Measurements from ENCODE around the gene BDP1. TPM values are rescaled to one million over a fixed set of nuclear protein-coding genes. Genes with fewer than 3 reads are reported as not detected.
"Not testable (repeated sequence)": the region's sequence is repeated elsewhere in the genome, so short reads cannot be mapped to it uniquely, and the experiment has no call there.

Gene BDP1
- total RNA-seq, 1 experiment from 2014 or later: 22.0 TPM

- CTCF ChIA-PET; H3K27me3 ChIP-seq (ENCODE audit: insufficient read depth, low read length); H3K4me3 ChIP-seq (replicated peaks in 1 of 2; ENCODE audit: low read depth in 1 of 2, low read length in 2 of 2); H4K20me1 ChIP-seq (ENCODE audit: insufficient read depth); H3K36me3 ChIP-seq (ENCODE audit: control insufficient read depth in 1 of 2, insufficient read depth in 2 of 2, low read length in 2 of 2); ATAC-seq; H3K4me1 ChIP-seq (ENCODE audit: control insufficient read depth in 1 of 2, insufficient read depth in 2 of 2, low read length in 2 of 2); H3K9me2 ChIP-seq (ENCODE audit: insufficient read depth); POLR2A ChIA-PET; RAD21 ChIA-PET (ENCODE audit: low non-redundant PET in 1 of 2, low total read pairs in 2 of 2, uncharacterized antibody in 2 of 2, unreplicated experiment in 2 of 2); H2AFZ ChIP-seq (ENCODE audit: low read depth, low read length, poor library complexity, severe bottlenecking); H3K79me2 ChIP-seq (ENCODE audit: insufficient read depth, low read length); intact Hi-C loops (cut with micrococcal nuclease); BruUV-seq (replicated peaks); H3K27ac ChIP-seq (ENCODE audit: low read depth, low read length); H3K4me2 ChIP-seq (ENCODE audit: low read length); H3K9ac ChIP-seq (ENCODE audit: low read length); H3K9me3 ChIP-seq (ENCODE audit: control insufficient read depth in 1 of 2, insufficient read depth in 1 of 2, low read depth in 1 of 2, low read length in 2 of 2); DNase-seq (ENCODE audit: low read depth, low spot score): not testable (repeated sequence)
These were observed 122.4 kb downstream of the BDP1 start for GRCh38 chr5:71577839-71578238.

GRCh38 chr5:71582945-71583584, 127.6 kb downstream of the BDP1 start:
- H3K79me2 ChIP-seq (ENCODE audit: insufficient read depth, low read length): peaks cover 6% of the 10 kb centered on the region; the same call in 1 of the 2 replicates
- H3K27me3 ChIP-seq (ENCODE audit: insufficient read depth, low read length): no peaks in the 10 kb centered on the region
- H3K9me2 ChIP-seq (ENCODE audit: insufficient read depth): no peaks in the 10 kb centered on the region
- ATAC-seq (no peak), DNase-seq (ENCODE audit: low read depth, low spot score) (no peak)
- peaks cover 6 to 19% of the 10 kb centered on the region in 2 experiments for H3K4me1 ChIP-seq (ENCODE audit: control insufficient read depth in 1 of 2, insufficient read depth in 2 of 2, low read length in 2 of 2)
- no peak for TF ChIP-seq JUND (IDR thresholded peaks at IDR 0.05)
- ChIA-PET RAD21 (ENCODE audit: low non-redundant PET in 1 of 2, low total read pairs in 2 of 2, uncharacterized antibody in 2 of 2, unreplicated experiment in 2 of 2) (no interaction called here), POLR2A (no interaction called here), CTCF (no interaction called here)
- intact Hi-C loops (cut with micrococcal nuclease): no loop called here
- no peaks in the 10 kb centered on the region for H4K20me1 ChIP-seq (ENCODE audit: insufficient read depth)
- no peak overlapping the region for H2AFZ ChIP-seq (ENCODE audit: low read depth, low read length, poor library complexity, severe bottlenecking)
- H3K4me3 ChIP-seq (replicated peaks in 1 of 2; ENCODE audit: low read depth in 1 of 2, low read length in 2 of 2): no peak overlapping the region
- H3K4me2 ChIP-seq (ENCODE audit: low read length): no peak overlapping the region
- peaks cover 0 to under 1% of the 10 kb centered on the region in 2 experiments; a peak in 1 of 4 replicates for H3K9me3 ChIP-seq (ENCODE audit: control insufficient read depth in 1 of 2, insufficient read depth in 1 of 2, low read depth in 1 of 2, low read length in 2 of 2)
- BruUV-seq (replicated peaks): no TSS peak
- H3K27ac ChIP-seq (ENCODE audit: low read depth, low read length): no peak overlapping the region
- H3K9ac ChIP-seq (ENCODE audit: low read length): no peak overlapping the region
- no peaks in the 10 kb centered on the region for H3K36me3 ChIP-seq (ENCODE audit: control insufficient read depth in 1 of 2, insufficient read depth in 2 of 2, low read length in 2 of 2)
